HEK293 (cell line): ENCODE measurements around the gene ADAMTS9.

Experiments used
- CTCF ChIA-PET: fragments of 350-600 bp; formaldehyde crosslinking; extraction: SDS; loops from one replicate; lab custom pipeline; 2021; ENCODE audit warnings: antibody characterized with exemption; lab: Yijun Ruan, JAX
- POLR2A ChIA-PET: fragments of 300-600 bp; formaldehyde crosslinking; extraction: SDS; loops from one replicate; lab custom pipeline; 2020; ENCODE audit warnings: antibody characterized with exemption, inconsistent platforms; lab: Yijun Ruan, JAX
- H3K27ac ChIP-seq: fragments of 200-500 bp; sonication (Bioruptor generic); 2 replicates; pipeline ENCODE4 v1.5.1; 2014; ENCODE audit warnings: low read depth, low read length, control low read depth, inconsistent platforms; ENCODE audit errors: extremely low read depth
- H3K36me3 ChIP-seq, 2 experiments: fragments of 200-500 bp in 1 of 2; sonication (Bioruptor generic) in 1 of 2; 1 replicate in 1 of 2; 2 replicates in 1 of 2; pipeline ENCODE4 v1.5.1; 2014 to 2017; ENCODE audit warnings: inconsistent platforms in 2 of 2, low read length in 2 of 2; ENCODE audit not compliant: control insufficient read depth in 2 of 2, insufficient read depth in 1 of 2
- H3K4me1 ChIP-seq: fragments of 200-500 bp; sonication (Bioruptor generic); 2 replicates; pipeline ENCODE4 v1.5.1; 2014; ENCODE audit warnings: mild to moderate bottlenecking, low read length, inconsistent platforms; ENCODE audit not compliant: control insufficient read depth, insufficient read depth
- H3K4me3 ChIP-seq: 2 replicates; pipeline ENCODE4 v1.5.1; 2011; ENCODE audit warnings: low read depth, mild to moderate bottlenecking, control low read depth, low read length, moderate library complexity
- H3K9me3 ChIP-seq: fragments of 200-500 bp; sonication (Bioruptor generic); 2 replicates; pipeline ENCODE4 v1.5.1; 2014; ENCODE audit warnings: low read depth, low read length, inconsistent platforms; ENCODE audit not compliant: control insufficient read depth, insufficient read depth
- GLIS2 ChIP-seq: fragments of 450-650 bp; formaldehyde crosslinking; IDR thresholded peaks from 2 replicates; pipeline ENCODE4 v1.5.1; 2016; ENCODE audit warnings: missing biosample characterization, missing genetic modification characterization
- KLF16 ChIP-seq: fragments of 450-650 bp; formaldehyde crosslinking; IDR thresholded peaks from 2 replicates; pipeline ENCODE4 v1.5.1; 2017; ENCODE audit warnings: missing biosample characterization, missing genetic modification characterization
- KLF17 ChIP-seq: fragments of 450-650 bp; formaldehyde crosslinking; IDR thresholded peaks from 2 replicates; pipeline ENCODE4 v1.5.1; 2016; ENCODE audit warnings: missing biosample characterization, missing genetic modification characterization
- KLF9 ChIP-seq: fragments of 450-650 bp; formaldehyde crosslinking; IDR thresholded peaks from 2 replicates; pipeline ENCODE4 v1.5.1; 2016; ENCODE audit warnings: missing biosample characterization, missing genetic modification characterization, low read depth
- OVOL3 ChIP-seq: fragments of 450-650 bp; formaldehyde crosslinking; IDR thresholded peaks from 2 replicates; pipeline ENCODE4 v1.5.1; 2016; ENCODE audit warnings: missing biosample characterization, missing genetic modification characterization
- PRDM6 ChIP-seq: fragments of 450-650 bp; formaldehyde crosslinking; IDR thresholded peaks from 2 replicates; pipeline ENCODE4 v1.5.1; 2017; ENCODE audit warnings: missing biosample characterization, missing genetic modification characterization
- REPIN1 ChIP-seq: fragments of 450-650 bp; formaldehyde crosslinking; IDR thresholded peaks from 2 replicates; pipeline ENCODE4 v1.5.1; 2017; ENCODE audit warnings: missing biosample characterization, missing genetic modification characterization, low read depth
- SP3 ChIP-seq: fragments of 450-650 bp; formaldehyde crosslinking; IDR thresholded peaks from 2 replicates; pipeline ENCODE4 v1.5.1; 2016; ENCODE audit warnings: missing biosample characterization, missing genetic modification characterization
- WT1 ChIP-seq: fragments of 450-650 bp; formaldehyde crosslinking; IDR thresholded peaks from 2 replicates; pipeline ENCODE4 v1.5.1; 2016; ENCODE audit warnings: missing biosample characterization, missing genetic modification characterization
- ZFP69B ChIP-seq: fragments of 450-650 bp; formaldehyde crosslinking; IDR thresholded peaks from 2 replicates; pipeline ENCODE4 v1.5.1; 2016; ENCODE audit warnings: missing biosample characterization, missing genetic modification characterization
- ZNF140 ChIP-seq: fragments of 450-650 bp; formaldehyde crosslinking; IDR thresholded peaks from 2 replicates; pipeline ENCODE4 v1.5.1; 2016; ENCODE audit warnings: missing biosample characterization, missing genetic modification characterization
- ZNF248 ChIP-seq: fragments of 450-650 bp; formaldehyde crosslinking; IDR thresholded peaks from 2 replicates; pipeline ENCODE4 v1.5.1; 2017; ENCODE audit warnings: missing biosample characterization, missing genetic modification characterization
- ZNF341 ChIP-seq: fragments of 450-650 bp; formaldehyde crosslinking; IDR thresholded peaks from 2 replicates; pipeline ENCODE4; 2016; ENCODE audit warnings: low read depth, missing biosample characterization, missing genetic modification characterization
- ZNF521 ChIP-seq: fragments of 450-650 bp; formaldehyde crosslinking; IDR thresholded peaks from 2 replicates; pipeline ENCODE4 v1.5.1; 2017; ENCODE audit warnings: missing biosample characterization, mild to moderate bottlenecking, missing genetic modification characterization
- ZNF530 ChIP-seq: fragments of 450-650 bp; formaldehyde crosslinking; IDR thresholded peaks from 2 replicates; pipeline ENCODE4 v1.5.1; 2016; ENCODE audit warnings: low read depth, missing biosample characterization, missing genetic modification characterization
- ZNF600 ChIP-seq: fragments of 450-650 bp; formaldehyde crosslinking; IDR thresholded peaks from 2 replicates; pipeline ENCODE4 v1.5.1; 2016; ENCODE audit warnings: missing biosample characterization, missing genetic modification characterization
- ZNF610 ChIP-seq: fragments of 450-650 bp; formaldehyde crosslinking; IDR thresholded peaks from 2 replicates; pipeline ENCODE4 v1.5.1; 2016; ENCODE audit warnings: missing biosample characterization, missing genetic modification characterization, borderline replicate concordance
- ZNF664 ChIP-seq: fragments of 450-650 bp; formaldehyde crosslinking; IDR thresholded peaks from 2 replicates; pipeline ENCODE4 v1.5.1; 2016; ENCODE audit warnings: missing biosample characterization, missing genetic modification characterization
- ZNF76 ChIP-seq: fragments of 450-650 bp; formaldehyde crosslinking; IDR thresholded peaks from 2 replicates; pipeline ENCODE4; 2016; ENCODE audit warnings: low read depth, missing biosample characterization, missing genetic modification characterization, borderline replicate concordance
- ZNF777 ChIP-seq: fragments of 450-650 bp; formaldehyde crosslinking; IDR thresholded peaks from 2 replicates; pipeline ENCODE4 v1.5.1; 2017; ENCODE audit warnings: missing biosample characterization, missing genetic modification characterization, borderline replicate concordance
- ZSCAN18 ChIP-seq: fragments of 450-650 bp; formaldehyde crosslinking; IDR thresholded peaks from 2 replicates; pipeline ENCODE4 v1.5.1; 2016; ENCODE audit warnings: missing biosample characterization, missing genetic modification characterization
- ZSCAN5A ChIP-seq: fragments of 450-650 bp; formaldehyde crosslinking; IDR thresholded peaks from 2 replicates; pipeline ENCODE4 v1.5.1; 2016; ENCODE audit warnings: missing biosample characterization, missing genetic modification characterization

The ADAMTS9 gene

GRCh38 chr3:64616953-64617352 lies 70.8 kb downstream of the ADAMTS9 start:
- H3K36me3 ChIP-seq, result no peaks in the 10 kb centered on the region
- no peak overlapping the region for H3K27ac ChIP-seq
- H3K4me1 ChIP-seq, result no peaks in the 10 kb centered on the region
- no peak overlapping the region for H3K4me3 ChIP-seq
- TF ChIP-seq KLF17 (tag by site-specific recombination) (no peak), ZNF610 (tag by site-specific recombination) (no peak), KLF9 (tag by site-specific recombination) (no peak), ZSCAN5A (tag by site-specific recombination) (no peak), ZNF521 (no peak)
- ChIA-PET CTCF (no interaction called here), POLR2A (no interaction called here)
- no peaks in the 10 kb centered on the region for H3K9me3 ChIP-seq

- Histone ChIP-seq H3K27ac (no peak overlapping the region), H3K4me1 (no peaks in the 10 kb centered on the region), H3K4me3 (no peak overlapping the region), H3K9me3 (no peaks in the 10 kb centered on the region), H3K36me3 (no peaks in the 10 kb centered on the region)
- CTCF ChIA-PET, result no interaction called here
- no peak for TF ChIP-seq ZSCAN18 (tag by site-specific recombination)
- no peak for TF ChIP-seq SP3 (tag by site-specific recombination)
- TF ChIP-seq PRDM6 (tag by site-specific recombination), result no peak
- no peak for TF ChIP-seq ZNF140 (tag by site-specific recombination)
- no peak for TF ChIP-seq REPIN1
- TF ChIP-seq ZNF341 (tag by site-specific recombination), result no peak
- no peak for TF ChIP-seq ZFP69B (tag by site-specific recombination)
- TF ChIP-seq GLIS2 (tag by site-specific recombination), result no peak
- no peak for TF ChIP-seq ZNF76 (tag by site-specific recombination)
- no peak for TF ChIP-seq KLF16 (tag by site-specific recombination)
- TF ChIP-seq ZNF777, result no peak
- no peak for TF ChIP-seq ZNF664 (tag by site-specific recombination)
- TF ChIP-seq ZNF600 (tag by site-specific recombination), result no peak
- TF ChIP-seq OVOL3 (tag by site-specific recombination), result no peak
- TF ChIP-seq WT1 (tag by site-specific recombination), result no peak
- no peak for TF ChIP-seq ZNF248 (tag by site-specific recombination)
- TF ChIP-seq ZNF530 (tag by site-specific recombination), result no peak
- POLR2A ChIA-PET, result no interaction called here
These were observed 74.8 kb downstream of the ADAMTS9 start for GRCh38 chr3:64612916-64613526.
